Heart left ventricle (tissue), 16 donors: ENCODE data around the gene ATF7. TPM values are rescaled to one million over a fixed set of nuclear protein-coding genes. Genes with fewer than 3 reads are reported as not detected.

Experiments
- ATAC-seq, 4 donors: fragments of 200-7000 bp; cut with Tn5 transposase; one replicate each; pipeline ENCODE4 v1.9.1; 2020 to 2022; ENCODE audit warnings: moderate library complexity in 4 of 4, mild to moderate bottlenecking in 3 of 4, moderate number of reproducible peaks in 1 of 4
- DNase-seq, 5 donors: peaks; one replicate each; pipeline ENCODE4 v3.0.0-alpha.2; 2020
- H3K27ac ChIP-seq, 12 donors: fragments of 200-600 bp; sonication (generic) in 4 of 12; one replicate each; pipeline versions ENCODE4 v1.5.0 to v1.8.0; 2016 to 2022; ENCODE audit warnings: mild to moderate bottlenecking in 2 of 12
- H3K27me3 ChIP-seq, 9 donors: fragments of 200-600 bp; sonication (generic) in 2 of 9; one replicate each; pipeline versions ENCODE4 v1.5.1 to v1.8.0; 2016 to 2022; ENCODE audit warnings: mild to moderate bottlenecking in 3 of 9
- H3K36me3 ChIP-seq, 9 donors: fragments of 200-600 bp; sonication (generic) in 2 of 9; one replicate each; pipeline versions ENCODE4 v1.5.0 to v1.8.0; 2018 to 2022; ENCODE audit warnings: mild to moderate bottlenecking in 2 of 9
- H3K4me1 ChIP-seq, 12 donors: fragments of 200-600 bp; sonication (generic) in 4 of 12; one replicate each; pipeline versions ENCODE4 v1.5.0 to v1.8.0; 2016 to 2022; ENCODE audit warnings: mild to moderate bottlenecking in 3 of 12
- H3K4me3 ChIP-seq, 12 donors: fragments of 200-600 bp; sonication (generic) in 4 of 12; one replicate each; pipeline versions ENCODE4 v1.5.0 to v1.8.0; 2017 to 2022; ENCODE audit warnings: mild to moderate bottlenecking in 9 of 12, moderate library complexity in 4 of 12
- H3K9me3 ChIP-seq, 12 donors: fragments of 200-600 bp; sonication (generic) in 4 of 12; one replicate each; pipeline versions ENCODE4 v1.5.0 to v1.8.0; 2016 to 2022; ENCODE audit warnings: mild to moderate bottlenecking in 1 of 12
- CTCF ChIP-seq, 12 donors: fragments of 200-600 bp; sonication (generic) in 4 of 12; IDR thresholded peaks; one replicate each; pipeline versions ENCODE4 v1.5.0 to v1.8.0; 2018 to 2022; ENCODE audit warnings: antibody characterized with exemption in 12 of 12, mild to moderate bottlenecking in 5 of 12
- POLR2A ChIP-seq, 2 donors: fragments of 450-650 bp; IDR thresholded peaks; one replicate each; pipeline ENCODE4 v1.6.1; 2017; ENCODE audit warnings: antibody characterized with exemption in 2 of 2, mild to moderate bottlenecking in 2 of 2, moderate library complexity in 2 of 2
- WGBS, 4 donors: extraction: QIAGEN DNeasy Blood & Tissue Kit in 2 of 4; methylation state at CpG; one replicate each; pipeline versions ENCODE4 v1.1.5 to v1.1.7; 2013 to 2018; 5-methylcytosine and 5-hydroxymethylcytosine counted together
- intact Hi-C, 10 donors: fragments of 100-400 bp; cut with DNase I; formaldehyde crosslinking; loops; one replicate each; pipeline versions ENCODE4 v1.11.1 to v1.14.2; 2022
- polyA plus RNA-seq, 2 donors: library from polyadenylated mRNA; stranded (reverse); fragments of 200-250 nt; gene quantifications; one replicate each; pipeline ENCODE4 v1.2.3, GENCODE V29; 2013
- total RNA-seq, 9 donors: library from RNA; depleted of rRNA in 2 of 9; stranded (reverse); fragments of >200 nt in 2 of 9; fragmentation: NEBNext Ultra II Directional in 3 of 9; extraction: Animal tissue kit (Norgen Biotek cat#: 25700) in 3 of 9; gene quantifications; one replicate each; pipeline versions ENCODE4 v1.1.0 to v1.2.4, GENCODE V29; 2016 to 2023
- donor health status: ischemic (EF 13 %, LVEDD 7.1; RV severe dilation, severe dysfunction).
- donor health status: healthy with polysubstance abuse.
- donor health status: DM: no; HTN: yes; CAD: no.
- donor health status: DM: no; HTN: no; CAD: no.
- donor health status: ischemic (EF 25% LVEDD 6.9; RV normal size, moderate dysfunction).
- donor health status: ischemic (EF 25% LVEDD 5.7; RV mildly dilated, moderate dysfunction).
- donor health status: healthy.
- donor health status: DM: yes; HTN: yes; CAD: no.
- donor health status: ischemic (EF 35%, LVEDD 5.7; RV mildly dilated, moderate dysfunction).
- donor health status: nonischemic (EF 11% LVEDD 7.7; RV severe dilation, severe dysfunction).
- donor health status: DM: yes; HTN: yes; CAD: no.
- donor health status: PGD.
- donor health status: ischemic (EF 29% LVEDD 5.4; RV normal size, mild dysfunction).
- donor health status: nonischemic (EF 23%, LVEDD 6.1; RV moderate dilation, normal function).

The ATF7 gene
- total and polyA plus RNA-seq, 11 donors, result 20.0 to 43.2 (median 31.8) TPM

- Histone ChIP-seq H3K9me3 (no peaks in the 10 kb centered on the region), H3K27me3 (no peaks in the 10 kb centered on the region), H3K4me3 (no peak overlapping the region), H3K4me1 (peaks cover 0 to 69% (median 32%) of the 10 kb centered on the region in 12 donors), H3K27ac (peak overlapping the region in 1 of 12 donors; percentile 27), H3K36me3 (peaks cover 0 to 100% (median 99%) of the 10 kb centered on the region in 9 donors)
- ATAC-seq (no peak), DNase-seq (no peak)
- intact Hi-C loops, result no loop called here
- TF ChIP-seq POLR2A (IDR thresholded peaks at IDR 0.05) (no peak), CTCF (IDR thresholded peaks at IDR 0.05) (no peak)
- 71 to 81% (median 76%) methylated on average over 5 of the region's 5 CpGs for WGBS, 4 donors
Observed at GRCh38 chr12:53479331-53479730, 146.9 kb downstream of the ATF7 start.

GRCh38 chr12:53478865-53479264 lies 147.3 kb downstream of the ATF7 start:
- peak overlapping the region in 2 of 12 donors; percentile 27 to 47 for H3K27ac ChIP-seq

GRCh38 chr12:53476769-53477209 lies 149.4 kb downstream of the ATF7 start:
- TF ChIP-seq POLR2A (IDR thresholded peaks at IDR 0.05), result no peak
- peak in 9 of 12 donors; percentile 8 to 47 (median 21) for TF ChIP-seq CTCF (IDR thresholded peaks at IDR 0.05)
- Histone ChIP-seq H3K9me3 (no peaks in the 10 kb centered on the region), H3K4me3 (no peak overlapping the region), H3K27ac (peak overlapping the region in 1 of 12 donors; percentile 12), H3K27me3 (no peaks in the 10 kb centered on the region), H3K36me3 (peaks cover 0 to 100% (median 100%) of the 10 kb centered on the region in 9 donors), H3K4me1 (peaks cover 0 to 81% (median 51%) of the 10 kb centered on the region in 12 donors)
- DNase-seq (no peak), ATAC-seq (peak in 1 of 4 donors; percentile 43)
- intact Hi-C loops, result no loop called here
- WGBS, 4 donors, result 50 to 62% (median 61%) methylated on average over 2 of the region's 2 CpGs

More at GRCh38 chr12:53478865-53479264, 147.3 kb downstream of the ATF7 start:
- Histone ChIP-seq H3K36me3 (peaks cover 0 to 100% (median 99%) of the 10 kb centered on the region in 9 donors), H3K27me3 (no peaks in the 10 kb centered on the region), H3K4me3 (no peak overlapping the region), H3K9me3 (no peaks in the 10 kb centered on the region), H3K4me1 (peaks cover 0 to 74% (median 37%) of the 10 kb centered on the region in 12 donors)
- TF ChIP-seq CTCF (IDR thresholded peaks at IDR 0.05) (no peak), POLR2A (IDR thresholded peaks at IDR 0.05) (no peak)
- intact Hi-C loops, result no loop called here
- no peak for ATAC-seq
- DNase-seq, result no peak
- WGBS, 4 donors, result 44 to 60% (median 50%) methylated on average over 1 of the region's 1 CpG

GRCh38 chr12:53474819-53475218 lies 151.4 kb downstream of the ATF7 start:
- no peak overlapping the region for H3K4me3 ChIP-seq
- WGBS, 4 donors, result 51 to 62% (median 58%) methylated on average over 13 of the region's 13 CpGs
- H3K36me3 ChIP-seq, result peaks cover 0 to 100% (median 100%) of the 10 kb centered on the region in 9 donors
- no peak for TF ChIP-seq CTCF (IDR thresholded peaks at IDR 0.05)
- TF ChIP-seq POLR2A (IDR thresholded peaks at IDR 0.05), result no peak
- H3K4me1 ChIP-seq, result peaks cover 3 to 82% (median 58%) of the 10 kb centered on the region in 12 donors
- H3K27me3 ChIP-seq, result no peaks in the 10 kb centered on the region
- peak overlapping the region in 5 of 12 donors; percentile 6 to 25 (median 13) for H3K27ac ChIP-seq
- ATAC-seq (no peak), DNase-seq (no peak)
- intact Hi-C loops, result loop anchor here in 1 of 10 donors (2.0 kb wide), 1 partner anchor 16 kb away; no protein-coding TSS in a partner anchor
- H3K9me3 ChIP-seq, result no peaks in the 10 kb centered on the region
